T-helper 2 cell treated with Interferon-gamma antibody and Interleukin-4, amounts not matched to agents 100 ng/mL and 5 ng/mL, for 36 hours (primary cell): Measurements from ENCODE around the gene IL22RA1. TPM values are rescaled to one million over a fixed set of nuclear protein-coding genes. Genes with fewer than 3 reads are reported as not detected.

Source experiments
- intact Hi-C: fragments of 100-400 bp; cut with micrococcal nuclease; formaldehyde crosslinking; loops from one replicate; pipeline ENCODE4 v1.15.1; 2023
- total RNA-seq: library from RNA; stranded (reverse); gene quantifications from 2 replicates; pipeline ENCODE4 v1.2.3, GENCODE V29; 2022

The IL22RA1 gene
- total RNA-seq, 1 donor from 2014 or later: not detected

DNA sequence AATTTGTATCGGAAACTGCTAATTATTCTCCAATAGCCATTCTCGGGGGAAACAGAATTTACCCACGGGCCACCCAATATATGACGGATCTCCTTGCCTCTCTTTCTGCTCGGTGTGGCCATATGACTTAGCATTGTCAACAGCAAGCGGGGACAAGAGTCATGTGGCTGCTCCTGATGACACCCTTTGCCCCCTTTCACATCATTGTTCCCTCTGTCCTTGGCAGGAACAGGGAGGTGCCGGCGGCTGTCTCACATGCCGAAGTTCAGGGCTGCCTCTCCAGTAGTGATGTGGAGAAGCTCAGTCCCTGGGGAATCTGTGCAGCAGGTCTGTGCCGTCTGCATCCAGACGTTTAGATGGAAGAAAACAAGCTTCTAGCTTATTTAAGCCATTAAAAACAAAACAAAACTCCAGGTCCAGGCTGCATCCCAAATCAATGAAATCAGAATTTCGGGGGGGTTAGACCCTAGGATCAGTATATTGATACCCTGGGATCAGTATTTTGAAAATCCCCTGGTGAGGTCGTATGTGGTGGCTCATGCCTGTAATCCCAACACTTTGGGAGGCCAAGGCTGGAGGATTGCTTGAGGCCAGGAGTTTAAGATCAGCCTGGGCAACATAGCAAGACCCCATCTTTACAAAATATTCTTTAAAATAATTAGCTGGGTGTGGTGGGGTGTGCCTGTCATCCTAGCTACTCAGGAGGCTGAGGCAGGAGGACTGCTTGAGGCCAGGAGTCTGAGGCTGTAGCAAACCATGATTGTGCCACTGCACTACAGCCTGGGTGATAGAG lies 41.8 kb downstream of the IL22RA1 start:
- intact Hi-C loops: no loop called here

DNA sequence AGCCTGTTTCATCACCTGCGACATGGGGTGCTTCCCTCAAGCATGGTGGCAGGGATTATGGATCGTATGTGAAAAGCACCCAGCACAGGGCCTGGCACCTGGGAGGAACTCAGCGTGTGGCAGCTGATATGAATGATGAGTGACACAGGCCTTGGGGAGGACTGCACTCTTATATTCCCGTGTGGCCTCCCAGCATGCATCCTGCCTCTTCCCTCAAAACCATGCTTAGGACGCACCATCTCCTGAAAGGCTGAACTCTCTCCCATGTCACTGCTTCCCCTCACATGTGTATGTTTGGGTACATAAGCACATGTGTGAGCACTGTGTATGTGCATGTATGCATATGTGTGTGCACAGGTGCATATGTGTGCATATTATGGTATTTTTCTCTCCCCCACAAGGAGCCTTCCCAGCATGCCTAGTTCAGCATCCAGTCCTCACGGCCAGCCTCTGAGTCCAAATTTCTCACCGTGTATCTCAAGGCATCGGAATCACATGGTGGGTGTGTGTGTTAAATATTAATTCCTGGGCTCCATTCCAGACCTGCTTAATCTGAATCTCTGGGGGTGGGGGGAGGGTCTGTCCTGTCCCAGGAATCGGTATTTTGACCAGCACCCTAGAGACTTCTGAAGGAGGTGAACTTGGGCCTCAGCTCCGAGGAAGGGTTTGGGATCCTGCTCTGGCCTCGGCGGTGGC lies 43.8 kb downstream of the IL22RA1 start:
- intact Hi-C loops: no loop called here

DNA sequence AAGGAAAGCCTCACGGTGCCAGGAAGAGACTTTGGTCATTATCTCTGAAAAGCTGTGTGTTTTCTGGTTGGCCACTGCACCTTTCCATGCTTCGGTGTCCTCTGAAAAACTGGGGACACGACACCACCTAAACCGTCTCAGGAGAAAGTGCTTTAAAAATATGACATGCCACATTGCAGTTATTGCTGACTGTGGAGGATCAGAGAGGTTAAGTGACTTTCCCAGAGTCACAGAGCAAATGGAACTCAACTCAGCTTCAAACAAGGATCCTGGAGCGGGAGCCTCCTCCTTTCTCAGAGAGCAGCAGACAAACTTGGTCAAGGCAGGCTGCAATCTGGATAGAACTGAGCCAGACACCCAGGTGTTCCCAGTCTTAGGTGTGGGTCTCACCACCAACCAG lies 44.8 kb downstream of the IL22RA1 start:
- intact Hi-C loops: no loop called here

DNA sequence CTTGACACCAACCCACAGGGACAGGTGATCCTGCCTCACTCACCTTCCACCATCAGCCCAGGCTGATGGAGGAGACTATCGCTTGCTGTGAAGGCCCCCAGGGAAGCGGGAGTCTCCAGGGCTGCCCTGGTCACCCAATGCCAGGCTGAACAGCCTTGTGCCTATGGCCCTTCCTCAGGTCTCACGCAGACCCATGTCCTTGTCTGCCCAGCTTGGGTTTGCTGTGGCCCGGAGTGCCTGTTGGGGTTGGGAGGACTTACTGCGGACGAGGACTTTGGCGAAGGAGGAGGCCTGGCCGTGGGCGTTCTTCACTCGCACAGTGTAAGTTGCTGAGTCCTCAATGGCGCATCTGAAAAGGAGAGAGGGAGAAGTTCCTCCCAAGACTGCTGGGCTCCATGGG lies 45.3 kb downstream of the IL22RA1 start:
- intact Hi-C loops: no loop called here

DNA sequence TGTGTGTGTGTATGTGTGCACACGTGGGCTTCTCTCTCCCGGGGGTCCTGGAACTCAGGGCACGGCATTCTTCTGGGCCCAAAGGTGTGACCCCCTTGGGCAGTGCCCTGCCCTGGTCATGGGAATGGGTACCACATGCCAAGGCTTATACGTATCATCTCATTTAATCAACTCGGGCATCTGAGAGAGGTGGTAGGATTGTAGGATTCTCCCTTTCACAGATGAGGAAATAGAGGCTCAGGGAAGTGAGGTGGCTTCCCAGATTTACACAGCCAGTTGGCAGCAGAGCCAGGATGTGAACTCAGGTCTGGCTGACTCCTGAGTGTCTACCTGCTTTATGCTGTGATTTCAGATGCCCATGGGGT lies 46.2 kb downstream of the IL22RA1 start:
- intact Hi-C loops: no loop called here

DNA sequence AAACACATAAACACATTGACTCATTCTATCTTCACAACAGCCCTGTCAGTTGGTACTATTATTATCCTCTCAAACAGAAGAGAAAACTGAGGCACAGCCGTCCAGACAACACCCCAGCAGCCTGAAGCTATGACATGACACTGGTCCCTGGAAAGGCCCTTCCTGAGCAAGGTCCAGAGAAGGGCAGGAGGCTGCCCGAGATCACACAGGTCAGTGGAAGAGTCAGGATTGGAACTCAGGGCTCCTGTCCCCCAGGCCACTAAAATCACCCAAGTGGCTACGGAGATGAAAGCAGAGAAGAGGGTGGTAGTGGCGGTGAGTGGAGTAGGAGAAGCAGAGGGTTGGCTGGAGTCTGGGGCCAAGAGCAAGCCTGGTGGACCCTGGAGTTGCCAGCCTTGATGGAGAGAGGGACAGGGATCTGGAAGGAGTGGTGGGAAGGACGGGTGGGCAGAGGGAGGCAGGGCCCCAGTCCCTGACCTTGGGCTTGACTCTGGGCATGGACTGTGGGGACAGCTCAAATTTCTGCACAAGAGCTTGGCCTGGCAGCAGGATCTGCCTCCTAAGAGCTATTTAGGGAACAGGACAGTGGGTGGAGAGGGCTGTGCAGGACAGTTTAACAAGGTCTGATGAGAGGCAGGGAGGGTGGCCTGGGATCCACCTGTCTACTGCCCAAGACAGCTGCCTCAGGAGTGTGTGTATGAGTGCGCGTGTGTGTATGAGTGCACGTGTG lies 46.8 kb downstream of the IL22RA1 start:
- intact Hi-C loops: no loop called here

DNA sequence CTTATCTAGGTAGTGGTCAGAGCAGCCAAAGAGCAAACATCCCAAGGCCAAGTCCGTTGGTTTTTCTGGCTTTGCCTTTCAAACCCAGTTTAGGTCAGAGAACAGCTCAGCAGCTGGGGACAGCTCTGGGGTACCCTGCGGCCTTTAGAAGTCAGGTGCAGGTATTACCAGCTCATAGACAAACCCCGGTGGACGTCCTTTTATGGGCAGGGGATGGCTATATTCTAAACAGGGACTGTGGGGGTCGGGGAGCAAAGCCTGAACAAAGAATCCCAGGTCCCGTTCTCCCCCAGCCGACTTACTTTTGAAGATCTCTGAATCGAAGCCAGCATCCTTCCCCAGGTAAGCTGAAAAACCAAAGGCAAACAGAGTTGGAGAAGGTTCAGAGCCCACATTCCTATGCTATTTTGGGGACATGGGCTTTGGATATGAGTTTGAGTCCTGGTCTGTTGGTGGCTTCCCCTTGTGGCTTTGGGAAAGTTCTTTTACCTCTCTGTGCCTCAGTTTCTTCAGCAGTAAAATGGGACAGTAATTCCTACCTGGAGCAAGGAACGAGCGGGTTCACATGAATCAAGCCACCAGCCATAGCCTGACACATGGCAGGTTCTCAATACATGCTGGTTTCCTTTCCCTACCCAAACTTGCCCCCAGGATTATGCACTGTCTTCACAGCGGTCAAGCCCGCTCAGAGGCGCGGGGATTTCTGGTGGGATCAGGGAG lies 47.6 kb downstream of the IL22RA1 start:
- intact Hi-C loops: no loop called here

DNA sequence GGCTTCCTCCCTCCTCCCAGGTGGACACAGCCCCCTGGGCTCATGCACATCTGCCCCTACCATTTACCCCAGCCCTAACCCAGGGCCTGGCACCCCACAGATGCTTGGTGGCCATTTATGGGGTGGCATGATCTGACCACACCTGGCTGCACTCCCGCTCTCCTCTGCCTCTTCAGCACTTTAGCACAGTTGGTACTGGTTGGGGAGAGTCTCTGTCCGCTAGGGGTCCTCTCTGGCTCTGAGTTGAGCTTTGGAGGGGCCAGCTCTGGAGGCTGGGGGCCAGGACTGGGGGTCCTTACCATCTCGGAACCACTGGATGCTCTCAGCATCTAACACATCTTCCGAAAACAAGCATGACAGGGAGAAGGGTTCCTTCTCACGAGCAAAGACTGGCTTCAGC lies 48.4 kb downstream of the IL22RA1 start:
- intact Hi-C loops: no loop called here

DNA sequence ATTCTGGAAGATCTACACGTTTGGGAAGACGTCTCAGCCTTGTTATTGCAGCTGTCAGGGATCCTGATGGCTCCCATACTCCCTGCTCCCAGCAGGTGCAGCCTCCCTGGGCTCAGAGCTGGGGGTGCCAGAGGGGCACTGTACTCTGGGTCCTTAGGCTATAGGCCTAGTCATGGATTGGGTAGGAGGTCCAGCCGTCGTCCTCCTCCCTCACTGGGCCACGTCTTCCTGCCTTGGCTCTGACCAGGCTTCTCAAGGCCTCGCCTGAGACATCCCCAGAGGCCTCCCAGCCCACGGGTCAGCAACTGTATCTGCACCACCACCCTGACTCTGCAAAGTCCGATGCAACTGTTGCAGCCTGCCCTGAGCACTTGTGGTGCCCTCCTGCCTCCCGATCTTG lies 49.2 kb downstream of the IL22RA1 start:
- intact Hi-C loops: no loop called here

DNA sequence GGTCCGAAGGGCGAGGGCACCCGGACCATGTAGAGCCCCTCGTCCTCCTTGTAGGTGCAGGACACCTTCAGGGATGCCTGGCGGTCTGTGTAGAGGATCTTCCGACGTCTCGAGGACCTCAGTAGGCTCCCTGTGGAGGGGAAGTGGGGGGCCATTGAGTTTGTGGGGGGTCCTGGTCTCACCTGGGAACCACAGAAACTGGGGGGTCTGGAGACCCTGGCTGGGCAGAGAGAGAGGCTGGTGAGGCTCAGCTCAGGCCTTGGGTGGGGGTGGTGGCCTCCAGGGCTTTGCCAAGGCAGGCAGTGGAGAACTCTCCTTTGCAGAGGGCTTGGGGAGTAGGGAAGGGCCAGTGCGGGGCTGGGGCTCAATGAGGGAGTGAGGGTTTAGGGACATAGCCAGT lies 50.0 kb downstream of the IL22RA1 start:
- intact Hi-C loops: no loop called here

DNA sequence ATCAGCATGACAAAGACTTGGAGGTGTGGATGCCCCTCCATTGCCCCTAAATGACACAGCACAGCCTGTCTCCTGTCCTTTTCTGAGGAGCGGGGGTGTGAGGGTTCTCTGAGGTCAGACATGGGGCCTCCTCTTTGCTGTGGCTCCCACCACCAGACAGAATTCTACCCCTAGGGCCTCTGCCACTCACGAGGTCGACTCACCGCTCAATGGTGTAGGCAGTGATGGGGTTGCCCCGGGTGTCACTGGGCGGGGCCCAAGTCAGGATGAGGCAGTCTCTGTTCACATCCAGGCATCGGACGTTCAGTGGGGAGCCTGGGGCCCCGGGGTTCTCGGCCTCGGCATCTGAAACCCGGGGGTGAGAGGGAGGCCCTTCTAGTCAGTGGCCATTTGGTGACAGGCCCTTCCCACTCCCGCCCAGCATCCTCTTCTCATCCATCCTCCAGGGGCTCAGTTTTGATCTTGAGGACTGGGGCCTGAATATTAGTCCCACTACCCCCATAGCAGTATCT lies 50.9 kb downstream of the IL22RA1 start:
- intact Hi-C loops: no loop called here

DNA sequence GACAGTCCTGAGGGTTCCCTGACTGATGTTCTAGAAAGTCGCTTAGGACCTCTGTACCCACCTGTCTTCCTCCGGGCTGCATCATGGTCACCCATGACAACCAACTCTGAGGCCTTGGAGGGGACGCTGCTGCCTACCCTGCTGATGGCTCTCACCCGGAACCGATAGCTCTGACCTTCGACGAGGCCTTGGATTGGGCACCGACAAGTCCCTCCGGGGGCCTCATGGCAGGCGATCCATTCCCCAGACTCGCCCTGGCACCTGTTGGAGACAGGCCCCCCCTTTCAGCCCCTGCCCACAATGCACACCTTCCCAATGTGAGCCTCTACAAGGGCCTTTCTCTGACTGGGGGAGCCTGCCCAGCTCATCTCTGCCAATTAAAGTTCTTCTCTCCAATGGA lies 52.2 kb downstream of the IL22RA1 start:
- intact Hi-C loops: no loop called here

DNA sequence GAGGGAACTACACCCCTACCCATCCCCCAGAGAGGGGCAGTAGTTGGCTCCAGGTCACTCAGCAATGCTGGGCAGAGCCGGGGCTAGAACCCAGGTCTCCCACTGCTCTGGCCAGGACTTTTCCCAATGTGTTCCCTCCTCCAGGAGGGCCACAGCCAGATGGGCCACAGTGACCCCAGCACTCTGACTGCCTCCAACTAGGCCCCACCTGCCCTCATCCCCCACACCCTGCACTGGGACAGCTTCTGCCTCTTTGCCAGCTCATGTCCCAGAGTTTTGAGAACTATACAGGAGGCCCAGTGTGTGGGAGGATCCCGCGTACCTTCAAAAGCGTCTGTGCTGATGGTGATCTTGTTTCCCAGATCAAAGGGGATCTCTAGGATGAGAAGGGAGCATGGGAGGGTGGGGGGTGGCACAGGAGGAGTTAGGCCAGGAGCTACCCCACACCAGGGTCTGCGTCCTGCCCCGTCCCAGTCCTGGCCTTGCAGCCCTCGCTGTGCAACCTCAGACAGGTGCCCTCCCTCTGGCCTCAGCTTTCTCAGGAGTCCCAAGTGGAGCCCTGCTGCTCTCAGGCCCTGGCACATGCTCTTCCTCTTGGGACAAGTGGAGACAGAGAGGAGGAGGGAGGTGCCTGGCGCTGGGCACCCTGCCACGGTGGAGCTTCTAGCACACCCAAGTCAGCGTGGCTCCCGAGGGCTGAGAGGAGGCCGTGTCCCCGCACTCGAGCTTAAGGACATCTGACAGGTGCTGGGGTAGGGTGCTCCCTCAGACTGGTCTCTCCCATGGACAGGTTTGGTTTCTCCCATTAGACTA lies 53.0 kb downstream of the IL22RA1 start:
- intact Hi-C loops: no loop called here

DNA sequence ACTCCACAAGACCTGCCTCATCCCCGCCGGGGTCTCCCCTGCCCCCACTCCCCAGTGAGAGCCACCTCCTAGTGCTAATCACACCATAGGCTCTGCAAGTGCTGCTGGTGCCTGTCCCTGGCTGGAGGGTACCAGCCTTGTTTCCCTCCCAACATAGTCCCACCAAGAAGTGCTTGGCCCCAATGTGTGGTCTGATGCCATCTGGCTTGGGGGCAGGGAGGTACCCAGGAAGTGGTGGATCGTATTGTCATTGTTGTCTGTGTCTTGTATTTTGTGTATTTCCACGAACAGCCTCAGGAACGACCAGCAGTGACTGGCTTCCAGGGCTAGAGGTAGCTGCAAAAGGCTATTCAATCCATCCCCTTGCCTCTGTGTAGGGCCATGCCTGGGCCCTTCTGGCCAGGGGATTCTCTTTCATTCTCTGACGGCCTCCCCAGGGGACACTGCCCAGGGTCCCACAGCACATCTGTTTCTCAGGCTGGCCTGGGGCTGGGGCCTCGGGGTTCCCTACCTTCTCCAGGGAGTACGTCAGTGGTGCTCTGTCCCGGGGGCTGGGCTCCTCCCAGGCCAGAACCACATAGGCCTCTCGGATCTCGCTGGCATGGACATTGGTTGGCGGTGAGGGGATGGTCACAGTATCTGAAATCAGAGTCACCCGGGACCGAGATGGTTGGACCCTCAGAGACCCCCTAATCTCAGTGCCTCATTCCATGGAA lies 53.8 kb downstream of the IL22RA1 start:
- intact Hi-C loops: no loop called here

DNA sequence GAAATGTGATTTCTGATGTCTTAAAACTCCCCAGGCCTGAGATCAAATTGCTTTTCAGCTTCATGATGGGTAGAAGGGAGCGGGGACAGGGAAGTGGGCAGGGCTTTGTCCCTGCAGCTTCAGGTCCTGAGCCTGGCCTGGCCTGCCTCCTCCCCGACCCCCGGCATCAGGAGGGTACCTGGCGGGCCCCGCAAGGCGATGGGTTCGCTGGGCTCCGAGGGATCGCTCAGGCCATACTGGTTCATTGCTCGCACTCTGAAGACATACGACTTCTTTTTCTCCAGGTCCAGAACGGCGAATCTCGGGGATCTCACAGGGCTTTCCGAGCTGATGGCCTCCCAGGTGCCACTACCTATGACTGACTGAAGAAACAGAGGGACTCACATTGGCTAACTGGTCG lies 56.5 kb downstream of the IL22RA1 start:
- intact Hi-C loops: no loop called here

DNA sequence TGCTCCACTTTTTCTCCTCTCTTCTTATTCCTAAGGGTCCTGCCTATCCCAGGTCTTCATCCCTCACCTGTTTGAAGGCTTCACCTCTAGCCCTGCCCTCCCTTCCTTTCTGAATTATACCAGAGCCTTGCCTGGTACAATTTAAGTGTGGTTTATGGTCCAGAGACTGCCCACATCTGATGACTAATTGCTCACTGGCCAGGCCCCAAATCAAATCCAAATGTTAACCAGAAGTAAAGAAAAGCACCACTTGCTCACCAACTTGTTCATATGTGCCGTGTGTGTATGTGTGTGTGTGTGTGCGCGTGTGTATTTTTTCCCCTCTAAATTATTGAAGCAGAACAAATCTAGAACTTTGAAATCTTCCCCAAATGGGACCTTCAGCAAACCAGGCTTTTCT lies 57.4 kb downstream of the IL22RA1 start:
- intact Hi-C loops: no loop called here

DNA sequence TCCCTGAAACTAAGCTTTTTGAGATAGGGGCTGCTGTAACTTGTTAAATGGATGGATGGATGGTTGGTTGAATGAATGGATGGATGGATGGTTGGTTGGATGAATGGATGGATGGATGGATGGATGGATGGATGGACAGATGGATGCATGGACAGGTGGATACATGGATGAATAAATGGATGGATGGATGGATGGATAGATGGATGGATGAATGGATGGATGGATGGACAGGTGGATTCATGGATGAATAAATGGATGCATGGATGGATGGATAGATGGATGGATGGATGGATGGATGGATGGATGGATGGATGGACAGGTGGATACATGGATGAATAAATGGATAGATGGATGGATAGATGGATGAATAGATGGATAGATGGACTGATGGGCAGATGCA lies 57.9 kb downstream of the IL22RA1 start:
- intact Hi-C loops: no loop called here

DNA sequence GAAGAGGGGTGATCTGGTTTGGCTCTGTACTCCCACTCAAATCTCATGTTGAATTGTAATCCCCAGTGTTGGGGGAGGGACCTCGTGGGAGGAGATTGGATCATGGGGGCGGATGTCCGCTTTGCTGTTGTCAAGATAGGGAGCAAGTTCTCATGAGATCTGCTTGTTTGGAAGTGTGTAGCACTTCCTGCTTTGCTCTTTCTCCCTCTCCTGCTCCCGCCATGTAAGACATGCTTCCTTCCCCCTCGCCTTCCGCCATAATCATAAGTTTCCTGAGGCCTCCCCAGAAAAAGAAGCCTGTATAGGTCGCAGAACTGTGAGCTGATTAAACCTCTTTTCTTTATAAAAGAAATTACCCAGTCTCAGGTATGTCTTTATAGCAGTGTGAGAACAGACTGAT lies 58.9 kb downstream of the IL22RA1 start:
- intact Hi-C loops: no loop called here

DNA sequence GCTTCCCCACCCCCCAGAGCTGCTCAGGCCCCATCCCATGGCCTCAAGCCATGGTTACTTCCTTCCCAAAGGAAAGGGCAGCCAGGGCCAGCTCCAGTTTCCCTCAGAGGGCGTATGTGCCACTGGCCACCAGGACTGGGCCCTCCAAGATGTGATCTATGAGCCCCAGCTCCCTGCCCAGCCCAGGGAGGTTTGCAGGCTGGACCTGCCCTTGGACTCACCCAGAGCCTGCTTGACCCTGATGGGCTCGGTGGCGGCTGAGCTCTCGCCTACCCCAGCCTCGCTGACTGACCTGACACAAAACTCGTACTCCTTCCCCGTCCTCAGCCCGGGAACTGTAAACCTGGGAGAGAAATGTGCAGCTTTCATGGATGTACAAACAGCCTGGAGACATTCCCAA lies 60.6 kb downstream of the IL22RA1 start:
- intact Hi-C loops: no loop called here

DNA sequence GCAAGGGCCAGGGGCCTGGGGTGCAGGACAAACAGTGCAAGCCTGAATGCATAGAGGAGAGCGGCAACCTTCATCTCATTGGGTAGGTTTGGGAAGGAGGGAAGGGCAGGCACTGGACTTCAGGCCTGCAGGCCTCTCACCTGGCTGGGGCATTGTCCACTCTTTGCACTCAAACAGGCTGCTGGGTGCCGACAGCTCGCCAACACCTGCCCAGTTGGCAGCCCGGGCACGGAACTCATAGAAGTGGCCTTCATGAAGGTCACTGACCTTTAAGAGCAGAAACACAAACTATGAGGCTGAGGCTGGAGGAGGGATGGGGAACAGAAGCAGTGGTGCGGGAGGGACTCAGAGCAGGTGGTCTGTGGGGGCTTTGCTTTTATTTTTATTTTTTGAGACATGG lies 61.8 kb downstream of the IL22RA1 start:
- intact Hi-C loops: no loop called here
